ENCODE results near the gene PTPRJ.

Gene PTPRJ

DNA sequence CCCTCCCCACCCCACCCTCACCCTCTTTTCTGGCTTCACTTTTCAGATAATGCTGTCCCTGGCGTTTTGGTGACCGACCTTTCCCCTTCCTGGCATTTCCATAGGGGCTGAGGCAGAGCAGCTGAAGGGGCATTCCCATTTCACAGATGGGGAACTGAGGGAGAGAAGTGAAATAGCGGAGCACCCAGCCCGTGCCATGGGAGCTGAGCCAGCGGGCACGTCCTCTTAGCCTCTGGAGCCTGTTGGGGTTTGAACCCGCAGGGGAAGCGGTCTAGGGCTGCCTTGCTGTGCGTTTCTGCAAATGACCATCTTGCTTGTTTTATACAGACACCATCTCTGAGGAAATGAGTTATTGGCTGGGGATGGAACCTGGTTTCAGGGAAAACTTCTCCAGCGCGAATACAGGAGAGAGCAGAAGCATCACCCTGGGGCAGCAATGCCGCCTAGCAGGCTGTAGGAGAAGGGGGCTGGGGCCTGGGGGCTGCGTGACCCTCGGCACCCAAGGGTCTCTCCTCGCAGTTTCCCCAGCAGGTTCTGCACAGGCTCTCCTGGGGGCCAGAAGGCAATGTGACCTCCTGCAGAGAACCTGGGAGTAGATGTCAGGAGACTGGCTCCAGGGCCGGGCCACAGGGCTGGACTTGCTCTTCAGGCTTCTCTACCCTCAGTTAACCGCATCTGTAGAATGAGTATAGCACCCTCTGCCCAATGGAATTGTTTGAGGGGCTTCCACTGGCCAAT is 1.5 kb downstream of the PTPRJ start:
- Histone ChIP-seq H3K4me3 (ENCODE audit: low read depth, low read length) (peak overlapping the region; percentile 54), H3K27me3 (0 out of 2 replicates have a peak, but pooled peaks cover 2% of the 10 kb centered on the region), H3K4me1 (no peaks in the 10 kb centered on the region), H3K36me3 (no peaks in the 10 kb centered on the region), H3K9me3 (no peaks in the 10 kb centered on the region)
- TF ChIP-seq CTCF (IDR thresholded peaks at IDR 0.05; ENCODE audit: low read depth, low read length): no peak
- DNase-seq: no peak

DNA sequence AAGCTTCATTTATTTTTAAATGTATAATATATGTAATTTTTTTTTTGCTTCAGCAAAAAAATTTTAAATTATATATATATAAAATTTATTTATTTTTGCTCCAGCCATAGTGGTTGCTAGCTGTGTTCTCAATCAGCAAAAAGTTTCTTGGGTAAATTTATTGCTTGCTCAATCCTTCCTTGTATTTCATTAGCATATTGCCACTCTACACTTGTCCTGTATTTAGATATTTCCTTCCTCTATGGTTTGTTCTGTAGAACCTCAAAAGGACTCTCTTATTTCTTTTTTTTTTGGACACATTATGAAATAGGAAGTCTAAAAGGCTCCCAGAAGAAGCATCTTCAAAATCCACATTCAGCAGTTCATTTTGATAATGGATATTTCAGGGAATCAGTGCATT is 2.3 kb downstream of the PTPRJ start:
- Histone ChIP-seq H3K4me3 (ENCODE audit: low read depth, low read length) (no peak overlapping the region), H3K9me3 (no peaks in the 10 kb centered on the region), H3K36me3 (no peaks in the 10 kb centered on the region), H3K4me1 (no peaks in the 10 kb centered on the region), H3K27me3 (0 out of 2 replicates have a peak, but pooled peaks cover 2% of the 10 kb centered on the region)
- no peak for DNase-seq
- TF ChIP-seq CTCF (IDR thresholded peaks at IDR 0.05; ENCODE audit: low read depth, low read length): no peak

GRCh38 chr11:47983464-47984397 is 3.4 kb downstream of the PTPRJ start:
- no peak overlapping the region for H3K4me3 ChIP-seq (ENCODE audit: low read depth, low read length)
- TF ChIP-seq CTCF (IDR thresholded peaks at IDR 0.05; ENCODE audit: low read depth, low read length): no peak
- H3K9me3 ChIP-seq: no peaks in the 10 kb centered on the region
- 0 out of 2 replicates have a peak, but pooled peaks cover 2% of the 10 kb centered on the region for H3K27me3 ChIP-seq
- no peaks in the 10 kb centered on the region for H3K4me1 ChIP-seq
- DNase-seq: no peak
- H3K36me3 ChIP-seq: no peaks in the 10 kb centered on the region

GRCh38 chr11:47986219-47986618 is 5.9 kb downstream of the PTPRJ start:
- Histone ChIP-seq H3K36me3 (no peaks in the 10 kb centered on the region), H3K4me1 (no peaks in the 10 kb centered on the region)
- no peak for TF ChIP-seq CTCF (IDR thresholded peaks at IDR 0.05; ENCODE audit: low read depth, low read length)

DNA sequence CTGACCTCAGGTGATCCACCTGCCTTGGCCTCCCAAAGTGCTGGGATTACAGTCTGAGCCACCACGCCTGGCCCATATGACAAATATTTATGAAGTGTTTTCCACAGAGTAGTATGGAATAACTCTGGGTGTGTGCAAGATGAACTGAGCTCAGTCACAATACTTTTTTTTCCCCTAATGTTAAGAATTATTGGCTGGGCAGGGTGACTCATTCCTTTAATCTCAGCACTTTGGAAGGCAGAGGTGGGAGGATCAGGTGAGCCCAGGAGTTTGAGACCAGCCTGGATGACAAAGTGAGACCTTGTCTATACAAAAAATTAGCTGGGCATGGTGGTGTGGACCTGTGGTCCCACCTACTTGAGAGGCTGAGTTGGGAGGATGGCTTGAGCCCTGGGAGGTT is 6.4 kb downstream of the PTPRJ start:
- DNase-seq: no peak
- Histone ChIP-seq H3K4me1 (no peaks in the 10 kb centered on the region), H3K27me3 (no peaks in the 10 kb centered on the region), H3K36me3 (no peaks in the 10 kb centered on the region), H3K9me3 (no peaks in the 10 kb centered on the region), H3K4me3 (ENCODE audit: low read depth, low read length) (no peak overlapping the region)
- no peak for TF ChIP-seq CTCF (IDR thresholded peaks at IDR 0.05; ENCODE audit: low read depth, low read length)

More at GRCh38 chr11:47986219-47986618, 5.9 kb downstream of the PTPRJ start:
- Histone ChIP-seq H3K27me3 (no peaks in the 10 kb centered on the region), H3K9me3 (no peaks in the 10 kb centered on the region), H3K4me3 (ENCODE audit: low read depth, low read length) (no peak overlapping the region)
- DNase-seq: no peak
